ENCODE measurements around the gene ZNF18.

- TF ChIP-seq TAF1 (IDR thresholded peaks at IDR 0.05; ENCODE audit: borderline replicate concordance, insufficient read depth, low read length) (no peak), POLR2AphosphoS5 (IDR thresholded peaks at IDR 0.05; ENCODE audit: low read depth, low read length) (no peak), SIN3A (IDR thresholded peaks at IDR 0.05; ENCODE audit: borderline replicate concordance, insufficient read depth, low read length) (no peak)
These were observed 37.3 kb upstream of the ZNF18 start for GRCh38 chr17:12034538-12034937.
